Medulla oblongata (tissue), 1 donor: ENCODE data around the gene MMGT1.

ENCODE experiments used
- DNase-seq: peaks from one replicate; pipeline ENCODE4 v3.0.0-alpha.2; 2015; ENCODE audit errors: extremely low spot score

Gene MMGT1

GRCh38 chrX:135973548-135974278, at the start of gene MMGT1:
Gene MMGT1 (minus strand): TSS chrX:135973988. CDS start chrX:135973675, 313 bp downstream.
- DNase-seq = peak; percentile 78

DNA sequence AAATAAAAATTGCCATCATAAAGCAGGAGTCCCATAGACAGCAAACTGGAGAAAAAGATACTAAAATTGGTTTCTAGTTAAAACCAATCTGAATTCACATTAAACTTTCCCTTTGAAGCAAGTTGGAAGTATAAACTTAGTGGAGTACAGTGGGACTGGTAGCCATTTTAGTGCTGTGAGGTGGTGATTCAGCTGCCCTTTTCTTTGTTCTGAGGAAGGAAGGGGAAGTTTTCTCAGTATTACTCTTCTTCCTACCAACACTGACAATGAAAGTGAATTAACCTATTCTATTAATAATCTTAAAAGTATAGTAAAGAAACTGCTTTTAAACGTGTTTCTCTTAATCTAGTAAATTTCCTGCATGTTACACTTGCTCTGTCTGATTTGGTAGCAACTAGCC, 48.1 kb upstream of the MMGT1 start:
- no peak for DNase-seq

DNA sequence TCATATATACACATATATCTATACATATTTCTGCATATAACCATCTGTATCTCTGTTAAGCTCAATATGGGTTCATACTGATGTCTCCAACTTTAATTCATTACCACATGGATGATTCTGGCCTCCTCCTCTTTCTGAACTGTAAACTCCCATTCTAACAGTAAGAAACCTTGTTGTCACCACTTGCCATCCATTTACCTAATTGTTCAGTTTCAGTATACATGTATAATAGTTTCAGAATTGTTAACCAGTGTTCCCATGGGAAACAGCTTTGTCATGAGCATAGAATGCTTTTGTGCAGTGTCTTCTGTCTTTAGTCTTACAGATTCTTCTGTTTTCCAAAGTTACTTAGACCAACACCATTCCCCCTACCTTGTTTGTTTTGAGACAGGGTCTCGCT, 47.4 kb upstream of the MMGT1 start:
- no peak for DNase-seq

GRCh38 chrX:136019226-136019625, 45.4 kb upstream of the MMGT1 start:
- no peak for DNase-seq

- DNase-seq = no peak
These were observed 43.1 kb upstream of the MMGT1 start for GRCh38 chrX:136016881-136017280.

DNA sequence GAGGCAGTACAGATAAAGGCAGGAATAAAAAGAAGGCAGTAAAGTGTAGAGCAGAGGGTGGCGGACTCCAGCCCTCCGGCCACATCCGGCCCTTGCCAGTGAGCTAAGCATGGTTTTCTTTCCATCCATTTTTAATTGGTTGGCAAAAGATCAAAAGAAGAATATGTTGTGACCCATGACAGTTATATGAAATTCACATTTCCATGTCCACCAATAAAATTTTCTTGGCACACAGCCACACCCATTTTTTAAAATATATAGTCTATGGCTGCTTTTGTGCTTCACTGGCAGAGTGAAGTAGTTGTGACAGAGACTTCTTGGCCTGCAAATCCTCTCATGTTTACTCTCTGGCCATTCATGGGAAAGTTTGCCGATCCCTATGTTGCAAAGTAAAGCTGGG, 41.2 kb upstream of the MMGT1 start:
- DNase-seq = no peak

DNA sequence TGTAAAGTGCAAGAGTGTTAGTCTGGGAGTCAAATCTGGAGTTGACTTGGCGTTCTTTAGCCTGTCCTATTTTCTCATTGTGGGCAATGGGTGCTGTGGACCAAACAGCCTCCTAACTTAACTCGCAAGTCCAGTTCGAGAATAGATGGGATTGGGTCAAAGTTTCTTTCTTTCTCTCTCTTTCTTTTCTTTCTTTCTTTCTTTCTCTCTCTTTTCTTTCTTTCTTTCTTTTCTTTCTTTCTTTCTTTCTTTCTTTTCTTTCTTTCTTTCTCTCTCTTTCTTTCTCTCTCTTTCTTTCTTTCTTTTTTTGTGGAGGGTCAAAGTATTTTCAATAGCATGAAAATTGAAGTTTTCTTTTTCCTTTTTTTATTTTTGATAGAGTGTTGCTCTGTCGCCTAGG, 14.5 kb upstream of the MMGT1 start:
- no peak for DNase-seq

- DNase-seq = peak; percentile 2
These were observed 12.2 kb upstream of the MMGT1 start for GRCh38 chrX:135985973-135986310.

GRCh38 chrX:135985157-135985972, 11.6 kb upstream of the MMGT1 start, which contains the start of gene SLC9A6:
Gene SLC9A6 (plus strand): TSS chrX:135985435. CDS start chrX:135985659, 224 bp downstream.
- DNase-seq = peak; percentile 79

GRCh38 chrX:135984791-135985156, 11.0 kb upstream of the MMGT1 start:
- no peak for DNase-seq

DNA sequence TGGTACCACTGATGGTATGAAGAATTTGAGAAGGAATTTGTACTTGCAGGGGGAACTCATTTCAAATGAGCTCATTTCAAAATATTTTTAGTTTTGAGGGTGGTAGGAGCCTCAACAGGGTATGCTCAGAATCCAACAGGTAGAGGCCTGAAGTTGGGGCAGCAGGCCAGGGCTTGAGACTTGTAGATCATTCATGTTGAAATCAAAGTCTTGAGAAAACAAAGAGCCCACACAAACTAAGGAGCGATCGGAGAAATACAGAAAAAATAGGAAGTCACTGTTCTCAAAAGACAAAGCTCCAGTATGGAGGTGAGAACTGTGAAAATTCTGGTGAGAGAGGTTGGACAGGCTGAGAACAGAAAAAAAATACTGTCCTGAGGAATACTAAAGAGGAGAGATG, 10.5 kb upstream of the MMGT1 start:
- no peak for DNase-seq

- no peak for DNase-seq
These were observed 9.1 kb upstream of the MMGT1 start for GRCh38 chrX:135982860-135983259.

DNA sequence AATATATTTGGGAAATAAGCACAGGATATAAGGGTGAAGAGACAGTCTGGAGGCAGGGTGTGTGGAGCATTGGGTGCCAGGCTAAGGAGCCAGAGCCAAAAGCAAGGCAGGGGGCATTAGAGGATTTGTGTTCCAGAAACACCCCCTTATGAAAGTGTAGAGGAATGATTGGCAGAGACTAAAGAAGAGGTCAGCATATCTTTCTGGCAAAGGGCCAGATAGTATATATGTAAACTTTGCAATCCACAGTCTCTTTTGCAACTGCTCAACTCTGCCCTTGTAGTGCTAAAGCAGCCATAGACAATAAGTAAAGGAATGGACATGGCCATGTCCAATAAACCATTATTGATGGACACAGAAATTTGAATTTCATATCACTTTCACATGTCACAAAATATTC, 7.9 kb upstream of the MMGT1 start:
- no peak for DNase-seq

GRCh38 chrX:135981010-135981409, 7.2 kb upstream of the MMGT1 start:
- no peak for DNase-seq

DNA sequence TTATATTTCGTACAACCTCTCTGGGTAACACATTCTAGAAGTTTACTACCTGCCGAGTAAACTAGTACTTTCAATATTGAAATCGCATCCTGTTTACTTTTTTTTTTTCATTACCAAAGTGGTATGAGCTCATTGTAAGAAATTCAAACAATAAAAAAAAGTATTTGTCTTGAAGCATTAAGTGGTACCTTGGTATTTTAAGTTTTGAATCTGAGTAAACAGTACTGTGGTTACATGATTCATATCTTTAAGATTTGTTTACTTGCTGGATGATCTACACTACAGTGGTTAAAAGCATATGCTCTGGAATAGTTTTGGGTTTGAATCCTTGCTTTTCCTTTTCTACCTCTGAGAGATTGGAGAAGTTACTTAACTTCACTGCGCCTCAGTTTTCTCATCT, 3.8 kb upstream of the MMGT1 start:
- no peak for DNase-seq

DNA sequence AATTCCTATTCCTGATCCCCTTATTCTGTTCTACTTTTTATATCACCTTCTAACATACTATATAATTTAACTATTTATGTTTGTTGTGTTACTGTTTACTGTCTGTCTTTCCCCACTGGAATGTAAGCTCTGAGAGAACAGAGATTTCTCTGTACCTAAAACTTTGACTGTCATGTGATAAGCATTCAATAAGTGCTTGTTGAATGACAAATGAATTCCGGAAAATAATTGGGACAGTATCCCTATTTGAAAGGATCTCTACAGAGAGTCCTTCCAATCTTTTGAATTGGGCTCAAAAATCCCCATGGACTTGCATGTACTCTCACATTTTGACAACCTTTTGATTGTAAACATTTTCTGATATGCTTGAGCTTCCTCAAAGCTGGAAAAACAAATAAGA, 1.6 kb upstream of the MMGT1 start:
- peak; percentile 2 for DNase-seq

- peak; percentile 70 for DNase-seq
These were observed 580 bp upstream of the MMGT1 start for GRCh38 chrX:135974279-135974856.

DNA sequence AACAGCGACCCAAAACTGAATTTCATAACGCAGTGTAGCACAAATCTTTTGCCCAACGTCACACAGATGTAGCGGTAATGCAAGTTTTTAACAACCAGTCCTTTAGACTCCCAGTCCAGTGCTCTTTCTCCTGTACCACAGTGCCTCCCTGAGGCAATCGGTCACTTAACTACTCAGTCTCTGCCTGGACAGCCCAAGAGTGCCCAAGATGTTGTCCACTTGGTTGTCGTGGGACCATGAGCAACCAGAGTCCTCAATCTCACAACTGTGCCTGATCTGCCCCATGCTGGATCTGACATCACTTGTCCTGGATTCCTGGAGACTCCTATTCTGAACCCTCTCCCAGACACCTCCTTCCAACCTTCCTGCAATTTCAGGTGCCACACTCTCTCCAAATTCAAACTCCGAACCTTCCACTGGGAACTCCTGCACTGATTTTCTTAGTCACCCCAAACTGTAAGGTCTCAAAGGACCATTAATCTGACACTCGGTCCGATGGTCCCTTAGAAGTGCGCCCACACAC, 702 bp downstream of the MMGT1 start:
- DNase-seq = peak; percentile 48

- no peak for DNase-seq
These were observed 22.5 kb downstream of the MMGT1 start for GRCh38 chrX:135951291-135951690.

DNA sequence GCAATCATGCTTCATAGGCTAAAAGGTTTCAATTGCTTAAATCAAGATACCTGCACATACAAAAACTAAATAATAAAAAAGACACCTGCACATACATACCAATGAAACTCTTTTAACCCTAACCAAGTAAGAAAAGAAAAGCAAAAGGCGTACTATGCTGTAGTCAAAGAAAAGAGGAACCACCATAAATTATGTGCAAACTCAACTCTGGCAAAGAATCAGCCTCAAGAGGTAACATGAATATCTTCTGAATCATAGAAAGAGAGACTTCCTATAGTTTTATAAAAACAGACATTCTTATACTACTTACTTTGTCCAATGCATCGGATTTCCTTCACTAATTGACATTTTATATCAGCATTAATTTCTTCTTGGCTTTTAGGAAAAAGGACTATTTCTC, 29.3 kb downstream of the MMGT1 start:
- DNase-seq = no peak

DNA sequence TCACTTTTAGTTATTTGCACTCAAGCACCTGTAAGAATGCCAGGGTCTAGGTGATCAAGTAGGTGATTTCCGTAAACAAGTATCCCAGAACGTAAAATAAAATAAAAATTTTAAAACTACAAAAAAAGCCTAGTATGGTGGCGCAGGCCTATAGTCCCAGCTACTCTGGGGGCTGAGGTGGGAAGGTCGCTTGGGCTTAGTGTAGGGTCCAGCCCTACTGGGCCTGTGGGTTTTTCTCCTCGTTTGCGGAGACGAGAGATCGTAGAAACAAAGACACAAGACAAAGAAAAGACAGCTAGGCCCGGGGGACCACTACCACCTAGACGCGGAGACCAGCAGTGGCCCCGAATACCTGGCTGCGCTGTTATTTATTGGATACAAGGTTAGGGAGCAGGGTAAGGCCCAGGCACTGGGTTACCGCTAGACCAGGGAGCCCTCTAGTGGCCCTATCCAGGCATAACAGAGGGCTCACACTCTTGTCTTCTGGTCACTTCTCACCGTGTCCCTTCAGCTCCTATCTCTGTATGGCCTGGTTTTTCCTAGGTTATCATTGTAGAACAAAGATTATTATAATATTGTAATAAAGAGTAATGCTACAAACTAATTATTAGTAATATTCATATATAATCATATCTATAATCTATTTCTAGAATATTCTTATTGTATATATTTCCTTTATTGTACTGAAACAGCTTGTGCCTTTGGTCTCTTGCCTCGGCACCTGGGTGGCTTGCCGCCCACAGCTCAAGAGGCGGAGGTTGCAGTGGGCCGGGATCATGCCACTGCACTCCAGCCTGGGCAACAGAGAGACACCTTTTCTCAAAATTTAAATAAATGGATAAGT, 41.9 kb downstream of the MMGT1 start:
- peak; percentile 26 for DNase-seq

- no peak for DNase-seq
These were observed 45.9 kb downstream of the MMGT1 start for GRCh38 chrX:135927897-135928296.
